H1 (cell line): Measurements from ENCODE around the gene DAP. TPM values are rescaled to one million over a fixed set of nuclear protein-coding genes. Genes with fewer than 3 reads are reported as not detected.

Source experiments
- CTCF ChIA-PET: fragments of 300-600 bp; sonication (Branson Sonifier 250); formaldehyde crosslinking; loops from one replicate; lab custom pipeline; 2021; ENCODE audit not compliant: partially characterized antibody; lab: Charles Lee
- POLR2A ChIA-PET: fragments of 300-600 bp; sonication (Branson Sonifier 250); formaldehyde crosslinking; loops from one replicate; lab custom pipeline; 2021; ENCODE audit warnings: inconsistent platforms; ENCODE audit not compliant: partially characterized antibody; lab: Charles Lee
- DNase-seq, 2 experiments: peaks; one replicate each; pipeline versions ENCODE4 v3.0.0 to v3.0.0-alpha.2; 2010 to 2022; ENCODE audit warnings: low spot score in 2 of 2, low read depth in 1 of 2, mixed read lengths in 1 of 2
- FAIRE-seq: peaks from 2 replicates; lab custom pipeline; 2011; peaks lifted over from hg19 to GRCh38; lab: Jason Lieb, UNC
- H2AFZ ChIP-seq: 2 replicates; pipeline ENCODE4 v1.8.1; 2012; ENCODE audit warnings: low read length, inconsistent platforms
- H2AK5ac ChIP-seq: 2 replicates; pipeline ENCODE4 v1.6.1; 2013; ENCODE audit warnings: low read depth, low read length
- H2BK120ac ChIP-seq: replicated peaks from 2 replicates; pipeline ENCODE3; 2013; ENCODE audit warnings: low read depth, low read length, inconsistent platforms
- H2BK12ac ChIP-seq: 2 replicates; pipeline ENCODE4 v1.6.1; 2013; ENCODE audit warnings: low read depth, low read length
- H2BK15ac ChIP-seq: 2 replicates; pipeline ENCODE4 v1.6.1; 2013; ENCODE audit warnings: low read length
- H2BK20ac ChIP-seq: 2 replicates; pipeline ENCODE4 v1.6.1; 2013; ENCODE audit warnings: low read length
- H2BK5ac ChIP-seq: 2 replicates; pipeline ENCODE4 v1.6.1; 2013; ENCODE audit warnings: low read depth, low read length
- H3K14ac ChIP-seq: 2 replicates; pipeline ENCODE4 v1.6.1; 2013; ENCODE audit warnings: inconsistent platforms; ENCODE audit not compliant: insufficient read length
- H3K18ac ChIP-seq: 2 replicates; pipeline ENCODE4 v1.6.1; 2013; ENCODE audit warnings: low read length; ENCODE audit errors: extremely low read depth
- H3K23ac ChIP-seq: 2 replicates; pipeline ENCODE4 v1.6.1; 2013; ENCODE audit warnings: inconsistent platforms; ENCODE audit not compliant: insufficient read length
- H3K23me2 ChIP-seq: 2 replicates; pipeline ENCODE4 v1.6.1; 2013; ENCODE audit warnings: low read depth, low read length
- H3K27ac ChIP-seq: 2 replicates; pipeline ENCODE4 v1.6.1; 2011; ENCODE audit warnings: low read depth, low read length, inconsistent platforms
- H3K27me3 ChIP-seq, 4 experiments: replicated peaks in 1 of 4; 1 replicate in 1 of 4; 2 replicates in 3 of 4; pipeline versions ENCODE4 v1.6.1 to v1.8.1; 2011 to 2013; ENCODE audit warnings: low read length in 3 of 4, mild to moderate bottlenecking in 3 of 4, inconsistent platforms in 2 of 4, mixed read lengths in 2 of 4, moderate library complexity in 1 of 4; ENCODE audit not compliant: control insufficient read depth in 3 of 4, insufficient read depth in 3 of 4; ENCODE audit errors: extremely low read depth in 1 of 4
- H3K36me3 ChIP-seq, 4 experiments: 2 replicates each; pipeline versions ENCODE4 v1.6.1 to v1.8.1; 2011 to 2013; ENCODE audit warnings: mild to moderate bottlenecking in 4 of 4, low read length in 3 of 4, moderate library complexity in 2 of 4, control low read depth in 1 of 4, inconsistent platforms in 1 of 4; ENCODE audit not compliant: insufficient read depth in 4 of 4, control insufficient read depth in 2 of 4
- H3K4ac ChIP-seq: replicated peaks from 2 replicates; pipeline ENCODE3; 2013; ENCODE audit warnings: low read length, low read depth, mixed read lengths, inconsistent platforms; ENCODE audit not compliant: insufficient read length
- H3K4me1 ChIP-seq, 4 experiments: replicated peaks in 1 of 4; 1 replicate in 1 of 4; 2 replicates in 3 of 4; pipeline versions ENCODE4 v1.6.1 to v1.8.1; 2011 to 2013; ENCODE audit warnings: low read length in 3 of 4, inconsistent platforms in 2 of 4, mixed read lengths in 1 of 4; ENCODE audit not compliant: insufficient read depth in 4 of 4, control insufficient read depth in 3 of 4
- H3K4me2 ChIP-seq, 2 experiments: 2 replicates each; pipeline versions ENCODE4 v1.6.1 to v1.8.1; 2011 to 2013; ENCODE audit warnings: low read depth in 2 of 2, low read length in 2 of 2, control low read depth in 1 of 2, inconsistent platforms in 1 of 2, mild to moderate bottlenecking in 1 of 2; ENCODE audit not compliant: insufficient read depth in 1 of 2
- H3K4me3 ChIP-seq, 4 experiments: fragments of 200-600, 300-600 bp in 1 of 4; sonication (generic), shearing (Covaris generic), sonication (Bioruptor Twin) in 1 of 4; 2 replicates each; pipeline versions ENCODE4 v1.5.1 to v1.8.1; 2011 to 2016; ENCODE audit warnings: low read length in 4 of 4, low read depth in 3 of 4, control low read depth in 2 of 4, inconsistent platforms in 2 of 4, mild to moderate bottlenecking in 2 of 4, mixed read lengths in 1 of 4, moderate library complexity in 1 of 4; ENCODE audit not compliant: insufficient read depth in 2 of 4; ENCODE audit errors: extremely low read depth in 1 of 4
- H3K56ac ChIP-seq: replicated peaks from 2 replicates; pipeline ENCODE3; 2013; ENCODE audit warnings: low read depth, mild to moderate bottlenecking, mixed read lengths, low read length, inconsistent platforms; ENCODE audit not compliant: insufficient read length
- H3K79me1 ChIP-seq: 2 replicates; pipeline ENCODE4 v1.6.1; 2013; ENCODE audit warnings: low read depth, low read length, control low read depth
- H3K79me2 ChIP-seq, 2 experiments: 2 replicates each; pipeline versions ENCODE4 v1.6.1 to v1.8.1; 2012 to 2013; ENCODE audit warnings: low read length in 2 of 2, mild to moderate bottlenecking in 2 of 2, inconsistent platforms in 1 of 2; ENCODE audit not compliant: insufficient read depth in 2 of 2, control insufficient read depth in 1 of 2
- H3K9ac ChIP-seq, 4 experiments: replicated peaks in 1 of 4; 1 replicate in 1 of 4; 2 replicates in 3 of 4; pipeline versions ENCODE4 v1.6.1 to v1.8.1; 2011 to 2013; ENCODE audit warnings: low read depth in 3 of 4, low read length in 3 of 4, control low read depth in 2 of 4, mild to moderate bottlenecking in 2 of 4, moderate library complexity in 2 of 4, inconsistent platforms in 1 of 4; ENCODE audit errors: extremely low read depth in 1 of 4
- H3K9me3 ChIP-seq, 2 experiments: 2 replicates each; pipeline versions ENCODE4 v1.6.1 to v1.8.1; 2012 to 2013; ENCODE audit warnings: mild to moderate bottlenecking in 2 of 2, moderate library complexity in 2 of 2, control low read depth in 1 of 2, inconsistent platforms in 1 of 2, low read depth in 1 of 2, low read length in 1 of 2, mixed read lengths in 1 of 2; ENCODE audit not compliant: insufficient read depth in 2 of 2
- H4K20me1 ChIP-seq, 2 experiments: replicated peaks in 1 of 2; 2 replicates each; pipeline versions ENCODE3 to v1.8.1; 2011 to 2013; ENCODE audit warnings: inconsistent platforms in 2 of 2, low read length in 2 of 2, mild to moderate bottlenecking in 1 of 2; ENCODE audit not compliant: insufficient read depth in 2 of 2, control insufficient read depth in 1 of 2
- H4K5ac ChIP-seq: 2 replicates; pipeline ENCODE4 v1.6.1; 2013; ENCODE audit warnings: low read length, low read depth, mixed read lengths, inconsistent platforms; ENCODE audit not compliant: insufficient read length
- H4K8ac ChIP-seq: 2 replicates; pipeline ENCODE4 v1.8.0; 2013; ENCODE audit warnings: mild to moderate bottlenecking, moderate library complexity, low read length, inconsistent platforms; ENCODE audit not compliant: insufficient read depth; ENCODE audit errors: extremely low read depth
- H4K91ac ChIP-seq: replicated peaks from 2 replicates; pipeline ENCODE3; 2013; ENCODE audit warnings: low read length, mixed read lengths, inconsistent platforms; ENCODE audit not compliant: insufficient read length
- ATF2 ChIP-seq: IDR thresholded peaks from 2 replicates; pipeline ENCODE4 v1.6.1; 2012; ENCODE audit warnings: low read length, inconsistent platforms
- BACH1 ChIP-seq: IDR thresholded peaks from 2 replicates; pipeline ENCODE4 v1.6.1; 2012; ENCODE audit warnings: low read length, improper control_type of control experiment
- BCL11A ChIP-seq, 2 experiments: IDR thresholded peaks; one replicate each; pipeline ENCODE4 v1.6.1; 2011; ENCODE audit warnings: low read depth in 2 of 2, low read length in 2 of 2, mild to moderate bottlenecking in 2 of 2
- EGR1 ChIP-seq: IDR thresholded peaks from 2 replicates; pipeline ENCODE4 v1.6.1; 2011; ENCODE audit warnings: low read depth, low read length, borderline replicate concordance
- EP300 ChIP-seq, 2 experiments: IDR thresholded peaks; 1 replicate in 1 of 2; 2 replicates in 1 of 2; pipeline ENCODE4 v1.6.1; 2011 to 2012; ENCODE audit warnings: low read depth in 2 of 2, low read length in 2 of 2, mild to moderate bottlenecking in 2 of 2, borderline replicate concordance in 1 of 2, inconsistent platforms in 1 of 2, moderate library complexity in 1 of 2
- FOSL1 ChIP-seq: IDR thresholded peaks from 2 replicates; pipeline ENCODE4 v1.6.1; 2011; ENCODE audit warnings: mild to moderate bottlenecking, low read depth, low read length, moderate library complexity; ENCODE audit not compliant: insufficient read depth
- GTF2F1 ChIP-seq: IDR thresholded peaks from 2 replicates; pipeline ENCODE4 v1.6.1; 2012; ENCODE audit warnings: low read depth, low read length, improper control_type of control experiment, borderline replicate concordance
- KDM4A ChIP-seq: IDR thresholded peaks from one replicate; pipeline ENCODE4 v1.7.1; 2012; ENCODE audit warnings: low read depth, mild to moderate bottlenecking, moderate library complexity, low read length, inconsistent platforms; ENCODE audit not compliant: severe bottlenecking
- PHF8 ChIP-seq: fragments of 200-600 bp; sonication (generic); conservative IDR thresholded peaks from 2 replicates; pipeline ENCODE4 v1.7.1; 2012; ENCODE audit warnings: low read depth, mild to moderate bottlenecking, inconsistent platforms, low read length, moderate library complexity
- SIN3A ChIP-seq, 2 experiments: IDR thresholded peaks in 1 of 2; conservative IDR thresholded peaks in 1 of 2; 2 replicates each; pipeline ENCODE4 v1.6.1; 2011 to 2012; ENCODE audit warnings: low read length in 2 of 2, improper control_type of control experiment in 1 of 2, low read depth in 1 of 2, mild to moderate bottlenecking in 1 of 2
- SIRT6 ChIP-seq: IDR thresholded peaks from one replicate; pipeline ENCODE4 v1.7.1; 2012; ENCODE audit warnings: low read length, inconsistent platforms
- YY1 ChIP-seq: IDR thresholded peaks from 2 replicates; pipeline ENCODE4 v1.6.1; 2011; ENCODE audit warnings: low read depth, mild to moderate bottlenecking, low read length
- WGBS, 2 experiments: shearing (Covaris generic) in 1 of 2; methylation state at CpG; one replicate each; pipeline versions ENCODE4 v1.1.6 to v1.1.7; 2013 to 2015; ENCODE audit warnings: low lambda C conversion rate in 2 of 2, mixed read lengths in 2 of 2, inconsistent platforms in 1 of 2, low coverage in 1 of 2, missing lambda C conversion rate in 1 of 2; ENCODE audit not compliant: insufficient replicate concordance in 2 of 2, insufficient coverage in 1 of 2, insufficient read length in 1 of 2; ENCODE audit errors: extremely low coverage in 1 of 2, missing lambda C conversion rate in 1 of 2; 5-methylcytosine and 5-hydroxymethylcytosine counted together
- polyA plus RNA-seq, 7 experiments: library from polyadenylated mRNA; depleted of rRNA in 3 of 7; stranded (reverse) in 5 of 7; unstranded in 2 of 7; fragments of >200 nt in 5 of 7; fragments of 200-250 nt in 2 of 7; gene quantifications; 1 replicate in 5 of 7; 2 replicates in 1 of 7; 4 replicates in 1 of 7; pipeline versions ENCODE4 v1.2.1 to v1.2.3, GENCODE V29; 2011 to 2013; ENCODE audit warnings: missing spikeins in 2 of 7, mixed read lengths in 2 of 7
- total RNA-seq: library from RNA; stranded (reverse); fragmentation: NEBNext Ultra II Directional; extraction: Animal tissue kit (Norgen Biotek cat#: 25700); gene quantifications from 2 replicates; pipeline ENCODE4 v1.2.1, GENCODE V29; 2021

DAP gene
- total and polyA plus RNA-seq, 2 of the 8 experiments (the other 6 are each of a cell fraction or from before 2014, with no cell fraction given), result 26.2 to 44.4 TPM

DNA sequence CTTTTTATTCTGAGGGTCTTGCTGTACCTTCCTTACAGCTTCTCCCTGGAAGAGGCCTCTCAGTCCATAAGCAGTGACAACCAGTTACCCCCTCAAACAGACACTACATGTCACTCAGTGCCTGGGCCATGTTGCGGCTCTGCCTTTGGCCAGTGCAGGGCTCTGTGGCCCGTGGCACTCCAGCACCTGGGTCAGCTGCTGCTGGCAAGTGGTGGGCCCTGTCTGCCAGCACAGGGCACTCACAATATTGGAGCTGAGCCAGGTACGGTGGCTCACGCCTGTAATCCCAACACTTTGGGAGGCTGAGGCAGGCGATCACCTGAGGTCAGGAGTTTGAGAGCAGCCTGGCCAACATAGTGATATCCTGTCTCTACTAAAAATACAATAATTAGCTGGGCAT is 24.2 kb downstream of the DAP start:
- WGBS, 2 experiments, result 93% methylated on average over 5 of the region's 5 CpGs; no CpG with 5 or more reads in 1 of the 2 experiments
- Histone ChIP-seq H4K91ac (no peak overlapping the region), H2BK12ac (no peak overlapping the region), H3K4me3 (no peak overlapping the region), H3K56ac (no peak overlapping the region), H3K4ac (no peak overlapping the region), H2BK20ac (no peak overlapping the region), H2AFZ (no peak overlapping the region), H3K79me1 (no peaks in the 10 kb centered on the region; the same call in 1 of the 2 replicates), H3K18ac (no peak overlapping the region), H4K8ac (no peak overlapping the region), H3K23ac (no peak overlapping the region), H3K4me2 (no peak overlapping the region), H3K9me3 (peaks cover 4 to 6% of the 10 kb centered on the region in 2 experiments; a peak in 1 of 4 replicates), H4K5ac (no peak overlapping the region), H3K27me3 (no peaks in the 10 kb centered on the region), H3K23me2 (no peaks in the 10 kb centered on the region; the same call in 1 of the 2 replicates), H2BK5ac (no peak overlapping the region), H3K14ac (no peak overlapping the region), H3K36me3 (peaks cover 0 to 8% (median 0%) of the 10 kb centered on the region in 4 experiments; a peak in 4 of 8 replicates), H3K27ac (no peak overlapping the region), H2AK5ac (no peak overlapping the region), H4K20me1 (peaks cover 0 to 1% of the 10 kb centered on the region in 2 experiments), H3K4me1 (no peaks in the 10 kb centered on the region), H3K79me2 (no peaks in the 10 kb centered on the region), H3K9ac (peak overlapping the region in 1 of 4 experiments; percentile 23; a peak in 1 of 7 replicates), H2BK120ac (no peak overlapping the region), H2BK15ac (no peak overlapping the region)
- POLR2A ChIA-PET, result no interaction called here
- DNase-seq (no peak), FAIRE-seq (no peak)
- CTCF ChIA-PET, result interaction anchor here (1.0 to 2.2 kb wide), 6 partner anchors 14 to 253 kb away, joined by 3 to 8 read pairs (median 4); no protein-coding TSS in a partner anchor
- no peak for TF ChIP-seq GTF2F1
- TF ChIP-seq SIN3A (conservative IDR thresholded peaks at IDR 0.05 in 1 of 2, IDR thresholded peaks at IDR 0.05 in 1 of 2; ENCODE audit: low read depth in 1 of 2, low read length in 2 of 2), result no peak
- TF ChIP-seq BACH1, result no peak
- TF ChIP-seq SIRT6, result no peak
- TF ChIP-seq YY1, result no peak
- TF ChIP-seq KDM4A, result no peak
- TF ChIP-seq EGR1, result no peak
- TF ChIP-seq FOSL1, result no peak
- no peak for TF ChIP-seq ATF2
- TF ChIP-seq BCL11A (IDR thresholded peaks at IDR 0.05; ENCODE audit: low read depth in 2 of 2, low read length in 2 of 2), result no peak
- no peak for TF ChIP-seq PHF8
- TF ChIP-seq EP300 (IDR thresholded peaks at IDR 0.05; ENCODE audit: borderline replicate concordance in 1 of 2, low read depth in 2 of 2, low read length in 2 of 2), result no peak
